Thyroid gland (tissue), 4 donors: Measurements from ENCODE around the gene IFT22. TPM values are rescaled to one million over a fixed set of nuclear protein-coding genes. Genes with fewer than 3 reads are reported as not detected.

ENCODE experiments used
- small RNA-seq: library from RNA; depleted of rRNA; stranded (forward); fragments of <200 nt; gene quantifications from one replicate; pipeline ENCODE3, GENCODE V24; 2016
- total RNA-seq, 4 donors: library from RNA; depleted of rRNA; stranded (reverse); fragments of >200 nt; gene quantifications; one replicate each; pipeline ENCODE4 v1.2.3, GENCODE V29; 2016

IFT22 gene
- total RNA-seq, 4 donors from 2014 or later, result 48.2 to 57.2 (median 55.4) TPM

Small RNA genes lying within 50 kb of the gene (small RNA-seq; reads per million reads assigned to genes)
- gene RNU6-1104P, result not detected

Other genes with a start within 250 kb of the IFT22 start
- gene TRIM56, start 236.3 kb downstream of the IFT22 start, total RNA-seq, result 10 to 100 TPM; 19.6 to 36.4 (median 28.5) TPM
- gene SERPINE1, start 194.7 kb downstream of the IFT22 start, total RNA-seq, result 10 to 100 TPM in 1 of 4 donors, 1 to 10 TPM in 3; 4.7 to 18.6 (median 7.6) TPM
- 10 to 100 TPM; 29.0 to 59.6 (median 41.3) TPM for gene AP1S1, start 167.3 kb downstream of the IFT22 start, total RNA-seq
- 1 to 10 TPM in 2 of 4 donors, not detected in 2; 1.3 to 2.3 TPM for gene VGF, start 156.2 kb downstream of the IFT22 start, total RNA-seq
- 1 to 10 TPM in 1 of 4 donors, under 1 TPM in 1, not detected in 2; 0.29 to 1.4 TPM for gene NAT16, start 141.5 kb downstream of the IFT22 start, total RNA-seq
- not detected for gene MOGAT3, start 120.8 kb downstream of the IFT22 start, total RNA-seq
- gene PLOD3, start 104.2 kb downstream of the IFT22 start, total RNA-seq, result 10 to 100 TPM; 30.0 to 42.5 (median 32.7) TPM
- gene ZNHIT1, start 103.6 kb downstream of the IFT22 start, total RNA-seq, result 100 to 1,000 TPM in 2 of 4 donors, 10 to 100 TPM in 2; 71.5 to 141 (median 107) TPM
- gene CLDN15, start 84.0 kb downstream of the IFT22 start, total RNA-seq, result 1 to 10 TPM; 5.1 to 6.6 (median 5.8) TPM
- 100 to 1,000 TPM; 157 to 361 (median 297) TPM for gene FIS1, start 76.7 kb downstream of the IFT22 start, total RNA-seq
- not detected for gene COL26A1, start 41.1 kb upstream of the IFT22 start, total RNA-seq